ENCODE data around the gene PGP.

The PGP gene

GRCh38 chr16:2238150-2238837 lies 23.7 kb upstream of the PGP start:
- in situ Hi-C loops (cut with MboI; ENCODE audit: low pct_unique_long_range_greater_than_20kb, low sequenced_read_pairs): no loop called here
- no peak for DNase-seq

DNA sequence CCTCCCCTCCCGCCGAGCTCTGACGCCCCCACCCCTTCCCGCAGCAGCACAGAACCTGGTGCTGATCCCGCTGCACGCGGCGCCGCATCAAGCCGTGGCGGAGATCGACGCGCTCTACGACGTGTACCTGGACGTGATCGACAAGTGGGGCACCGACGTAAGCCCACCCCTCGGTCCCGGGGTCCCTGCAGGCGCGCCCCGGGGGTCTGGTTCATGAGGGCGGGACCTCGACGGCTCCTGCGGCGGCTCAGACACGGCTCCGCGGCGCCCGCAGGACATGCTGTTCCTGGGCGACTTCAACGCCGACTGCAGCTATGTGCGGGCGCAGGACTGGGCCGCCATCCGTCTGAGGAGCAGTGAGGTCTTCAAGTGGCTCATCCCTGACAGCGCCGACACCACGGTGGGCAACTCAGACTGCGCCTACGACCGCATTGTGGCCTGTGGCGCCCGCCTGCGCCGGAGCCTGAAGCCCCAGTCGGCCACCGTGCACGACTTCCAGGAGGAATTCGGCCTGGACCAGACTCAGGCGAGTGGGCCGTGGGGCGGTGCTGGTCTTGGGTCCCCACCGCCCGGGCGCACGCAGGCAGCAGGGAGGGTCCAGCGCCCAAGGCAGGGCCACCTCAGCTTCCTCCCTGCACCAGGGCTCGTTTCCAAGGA lies 23.0 kb upstream of the PGP start:
- in situ Hi-C loops (cut with MboI; ENCODE audit: low pct_unique_long_range_greater_than_20kb, low sequenced_read_pairs): no loop called here
- no peak for DNase-seq

DNA sequence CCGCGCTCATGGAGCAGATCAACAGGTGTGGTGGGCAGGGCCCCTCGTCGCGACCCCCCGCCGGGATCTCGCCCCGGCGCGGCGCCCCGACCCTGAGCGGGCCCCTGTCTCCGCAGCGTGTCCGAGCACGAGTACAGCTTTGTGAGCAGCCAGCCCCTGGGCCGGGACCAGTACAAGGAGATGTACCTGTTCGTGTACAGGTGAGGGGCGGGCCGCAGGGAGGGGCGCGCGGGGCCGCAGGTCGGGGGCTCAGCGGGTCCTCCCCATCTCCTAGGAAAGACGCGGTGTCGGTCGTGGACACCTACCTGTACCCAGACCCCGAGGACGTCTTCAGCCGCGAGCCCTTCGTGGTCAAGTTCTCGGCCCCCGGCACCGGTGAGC lies 22.5 kb upstream of the PGP start:
- no peak for DNase-seq
- in situ Hi-C loops (cut with MboI; ENCODE audit: low pct_unique_long_range_greater_than_20kb, low sequenced_read_pairs): no loop called here

DNA sequence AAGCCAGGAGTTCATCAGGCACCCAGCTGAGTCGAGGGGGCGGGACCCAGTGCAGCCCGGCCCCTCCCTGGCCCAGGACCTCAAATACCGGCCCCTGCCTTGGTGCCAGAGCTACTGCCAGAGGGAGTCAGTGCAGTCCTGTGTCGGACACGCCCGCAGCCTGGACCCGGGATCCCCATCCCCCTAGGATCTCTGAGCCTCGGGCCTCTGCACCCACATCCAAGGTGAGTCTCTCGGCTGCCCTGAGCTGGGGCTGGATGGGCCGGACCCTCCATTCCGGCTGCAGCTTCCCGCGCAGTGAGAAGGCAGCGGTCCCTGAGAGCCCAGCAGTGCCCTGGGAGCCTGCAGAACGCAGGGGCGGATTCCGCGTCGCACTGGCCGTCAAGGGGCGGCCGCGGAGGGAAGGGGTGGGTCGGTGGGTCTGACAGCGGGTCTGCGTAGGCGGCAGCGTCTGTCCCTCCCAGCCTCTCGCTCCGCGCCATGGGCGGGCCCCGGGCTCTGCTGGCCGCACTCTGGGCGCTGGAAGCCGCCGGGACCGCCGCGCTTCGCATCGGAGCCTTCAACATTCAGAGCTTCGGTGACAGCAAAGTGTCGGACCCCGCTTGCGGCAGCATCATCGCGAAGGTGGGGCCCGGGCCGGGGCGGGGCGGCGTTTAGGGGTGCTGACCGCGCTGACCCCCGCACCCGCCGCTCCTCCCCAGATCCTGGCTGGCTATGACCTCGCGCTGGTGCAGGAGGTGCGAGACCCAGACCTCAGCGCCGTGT lies 21.9 kb upstream of the PGP start, which contains the start of gene DNASE1L2:
Gene DNASE1L2, plus strand, starts transcription at position 108 of the 765 bp plus-strand sequence. Its CDS starts 373 bp downstream, at position 481.
- in situ Hi-C loops (cut with MboI; ENCODE audit: low pct_unique_long_range_greater_than_20kb, low sequenced_read_pairs): no loop called here
- no peak for DNase-seq

GRCh38 chr16:2235695-2236336 lies 21.2 kb upstream of the PGP start:
- no peak for DNase-seq
- in situ Hi-C loops (cut with MboI; ENCODE audit: low pct_unique_long_range_greater_than_20kb, low sequenced_read_pairs): no loop called here

- in situ Hi-C loops (cut with MboI; ENCODE audit: low pct_unique_long_range_greater_than_20kb, low sequenced_read_pairs): no loop called here
- no peak for DNase-seq
Measured at GRCh38 chr16:2235234-2235651, 20.6 kb upstream of the PGP start.

GRCh38 chr16:2234813-2235170 lies 20.2 kb upstream of the PGP start:
- no peak for DNase-seq
- in situ Hi-C loops (cut with MboI; ENCODE audit: low pct_unique_long_range_greater_than_20kb, low sequenced_read_pairs): no loop called here

- no peak for DNase-seq
- in situ Hi-C loops (cut with MboI; ENCODE audit: low pct_unique_long_range_greater_than_20kb, low sequenced_read_pairs): no loop called here
Measured at GRCh38 chr16:2233872-2234812, 19.5 kb upstream of the PGP start.

GRCh38 chr16:2233046-2233775 lies 18.6 kb upstream of the PGP start:
- DNase-seq: no peak
- in situ Hi-C loops (cut with MboI; ENCODE audit: low pct_unique_long_range_greater_than_20kb, low sequenced_read_pairs): no loop called here

DNA sequence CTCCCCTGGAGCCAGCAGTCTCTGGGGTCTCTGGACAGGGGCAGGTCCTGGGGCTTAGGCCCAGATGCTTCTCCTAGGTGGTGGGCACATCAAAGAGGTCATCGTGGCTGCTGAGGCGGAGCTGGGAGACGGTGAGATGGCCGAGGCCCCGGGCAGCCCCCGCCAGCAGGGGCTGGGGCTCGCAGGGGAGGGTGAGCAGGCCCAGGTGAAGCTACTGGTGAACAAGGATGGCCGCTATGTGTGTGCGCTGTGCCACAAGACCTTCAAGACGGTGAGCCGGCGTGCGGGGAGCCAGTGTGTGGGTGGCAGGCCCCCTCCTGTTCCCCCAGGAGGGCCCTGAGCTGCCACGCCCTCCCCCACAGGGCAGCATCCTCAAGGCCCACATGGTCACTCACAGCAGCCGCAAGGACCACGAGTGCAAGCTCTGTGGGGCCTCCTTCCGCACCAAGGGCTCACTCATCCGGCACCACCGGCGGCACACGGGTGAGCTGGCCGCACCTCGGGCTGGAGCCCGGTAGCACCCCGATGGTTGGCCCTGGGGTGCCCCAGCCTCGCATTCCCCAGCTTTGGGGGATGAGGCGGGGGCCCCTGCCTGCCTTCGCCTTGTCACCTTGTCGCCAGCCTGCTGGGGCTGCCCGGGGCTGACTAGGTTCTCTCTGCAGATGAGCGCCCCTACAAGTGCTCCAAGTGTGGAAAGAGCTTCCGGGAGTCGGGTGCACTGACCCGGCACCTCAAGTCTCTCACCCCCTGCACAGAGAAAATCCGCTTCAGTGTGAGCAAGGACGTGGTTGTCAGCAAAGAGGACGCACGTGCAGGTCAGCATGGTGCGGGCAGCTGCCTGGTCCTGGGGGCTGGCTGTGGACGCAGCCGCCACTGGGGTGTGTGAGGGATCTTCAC lies 17.7 kb upstream of the PGP start:
- in situ Hi-C loops (cut with MboI; ENCODE audit: low pct_unique_long_range_greater_than_20kb, low sequenced_read_pairs): no loop called here
- no peak for DNase-seq

- in situ Hi-C loops (cut with MboI; ENCODE audit: low pct_unique_long_range_greater_than_20kb, low sequenced_read_pairs): no loop called here
- DNase-seq: no peak
Measured at GRCh38 chr16:2231016-2231931, 16.6 kb upstream of the PGP start.

DNA sequence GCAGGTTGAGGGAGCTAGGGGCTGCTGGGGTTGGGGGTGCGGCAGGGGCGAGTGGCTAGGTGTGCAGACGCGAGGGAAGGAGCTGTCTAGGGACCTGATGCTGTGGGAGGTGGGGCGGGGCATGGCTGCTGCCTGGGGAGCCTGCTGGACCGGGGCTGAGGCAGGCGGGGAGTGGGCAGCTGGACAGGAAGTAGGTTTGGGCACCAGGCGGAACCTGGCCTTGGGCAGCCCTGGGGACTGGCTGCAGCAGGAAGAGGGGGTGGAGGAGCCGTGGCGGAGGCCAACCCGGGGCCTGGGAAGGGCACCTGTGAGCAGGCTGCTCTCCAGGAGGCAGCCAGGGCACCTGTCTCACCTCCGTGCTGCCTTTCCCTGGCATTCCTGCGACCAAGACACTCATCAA lies 15.7 kb upstream of the PGP start:
- in situ Hi-C loops (cut with MboI; ENCODE audit: low pct_unique_long_range_greater_than_20kb, low sequenced_read_pairs): no loop called here
- no peak for DNase-seq

DNA sequence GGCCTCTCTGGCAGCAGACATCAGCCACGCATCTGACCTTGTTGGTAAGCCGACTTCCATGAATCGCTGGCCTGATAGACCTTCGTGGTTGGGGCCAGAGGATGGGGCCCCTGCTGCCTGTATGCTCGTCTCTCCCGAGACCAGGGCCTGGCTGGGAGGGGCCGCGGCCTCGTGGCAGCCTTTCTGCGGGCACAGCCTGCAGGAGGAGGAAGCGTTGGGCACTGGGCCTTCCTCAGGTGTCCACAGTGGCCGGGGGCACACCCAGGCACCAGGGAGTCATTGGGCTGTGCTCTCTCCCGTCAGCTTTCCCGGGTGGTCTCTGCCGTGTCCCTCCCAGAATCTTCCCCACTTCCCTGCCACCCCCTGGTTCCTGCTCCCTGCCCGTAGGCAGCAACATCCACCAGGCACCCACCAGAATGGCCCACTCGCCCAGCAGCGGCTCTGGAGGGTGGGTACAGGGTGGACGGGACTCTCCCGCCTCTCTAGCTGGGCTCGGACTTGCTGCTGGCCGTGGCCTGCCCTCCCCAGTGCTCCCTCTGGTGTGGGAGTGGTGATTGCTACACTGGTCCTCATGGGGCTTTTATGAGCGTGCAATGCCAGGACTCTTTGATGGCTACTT lies 15.1 kb upstream of the PGP start:
- DNase-seq: no peak
- in situ Hi-C loops (cut with MboI; ENCODE audit: low pct_unique_long_range_greater_than_20kb, low sequenced_read_pairs): no loop called here

- DNase-seq: no peak
- in situ Hi-C loops (cut with MboI; ENCODE audit: low pct_unique_long_range_greater_than_20kb, low sequenced_read_pairs): no loop called here
Measured at GRCh38 chr16:2229091-2229490, 14.5 kb upstream of the PGP start.

- in situ Hi-C loops (cut with MboI; ENCODE audit: low pct_unique_long_range_greater_than_20kb, low sequenced_read_pairs): no loop called here
- DNase-seq: no peak
Measured at GRCh38 chr16:2228161-2228824, 13.7 kb upstream of the PGP start.
